VCaP (cell line): ENCODE results near the gene PEAK1.
A peak's percentile ranks its signal among the peaks of the same experiment; 100 is the strongest.

Source experiments
- H3K27ac ChIP-seq: fragments of 450-650 bp; 2 replicates; pipeline ENCODE4 v1.5.1; 2017
- TF ChIP-seq, protein P1 (sequence below): fragments of 450-650 bp; conservative IDR thresholded peaks from 2 replicates; pipeline ENCODE4 v1.5.1; 2017; ENCODE audit warnings: mild to moderate bottlenecking, moderate library complexity

PEAK1 gene

GRCh38 chr15:77426377-77426776 lies 6.5 kb upstream of the PEAK1 start:
- H3K27ac ChIP-seq = no peak overlapping the region
- TF ChIP-seq, protein P1, sequence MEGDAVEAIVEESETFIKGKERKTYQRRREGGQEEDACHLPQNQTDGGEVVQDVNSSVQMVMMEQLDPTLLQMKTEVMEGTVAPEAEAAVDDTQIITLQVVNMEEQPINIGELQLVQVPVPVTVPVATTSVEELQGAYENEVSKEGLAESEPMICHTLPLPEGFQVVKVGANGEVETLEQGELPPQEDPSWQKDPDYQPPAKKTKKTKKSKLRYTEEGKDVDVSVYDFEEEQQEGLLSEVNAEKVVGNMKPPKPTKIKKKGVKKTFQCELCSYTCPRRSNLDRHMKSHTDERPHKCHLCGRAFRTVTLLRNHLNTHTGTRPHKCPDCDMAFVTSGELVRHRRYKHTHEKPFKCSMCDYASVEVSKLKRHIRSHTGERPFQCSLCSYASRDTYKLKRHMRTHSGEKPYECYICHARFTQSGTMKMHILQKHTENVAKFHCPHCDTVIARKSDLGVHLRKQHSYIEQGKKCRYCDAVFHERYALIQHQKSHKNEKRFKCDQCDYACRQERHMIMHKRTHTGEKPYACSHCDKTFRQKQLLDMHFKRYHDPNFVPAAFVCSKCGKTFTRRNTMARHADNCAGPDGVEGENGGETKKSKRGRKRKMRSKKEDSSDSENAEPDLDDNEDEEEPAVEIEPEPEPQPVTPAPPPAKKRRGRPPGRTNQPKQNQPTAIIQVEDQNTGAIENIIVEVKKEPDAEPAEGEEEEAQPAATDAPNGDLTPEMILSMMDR = no peak

DNA sequence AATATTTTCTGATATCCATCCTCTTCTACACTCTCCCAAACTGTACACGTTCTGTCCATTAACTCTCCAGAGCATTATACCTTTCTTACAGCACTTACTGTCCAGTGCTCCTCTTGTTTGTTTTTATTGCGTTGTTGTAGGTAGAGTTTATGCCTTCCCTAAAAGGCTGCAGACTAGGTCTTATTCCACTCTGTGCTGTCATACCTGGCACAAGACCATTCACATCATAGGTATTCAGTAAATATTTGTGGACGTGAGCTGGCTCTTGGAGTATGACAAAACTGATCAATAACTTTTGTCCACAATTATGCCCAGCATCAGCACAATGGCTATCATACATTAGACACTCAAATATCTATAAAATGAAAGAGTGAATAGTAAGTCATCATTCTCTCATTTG lies 5.2 kb upstream of the PEAK1 start:
- H3K27ac ChIP-seq = no peak overlapping the region
- TF ChIP-seq, protein P1 = no peak

DNA sequence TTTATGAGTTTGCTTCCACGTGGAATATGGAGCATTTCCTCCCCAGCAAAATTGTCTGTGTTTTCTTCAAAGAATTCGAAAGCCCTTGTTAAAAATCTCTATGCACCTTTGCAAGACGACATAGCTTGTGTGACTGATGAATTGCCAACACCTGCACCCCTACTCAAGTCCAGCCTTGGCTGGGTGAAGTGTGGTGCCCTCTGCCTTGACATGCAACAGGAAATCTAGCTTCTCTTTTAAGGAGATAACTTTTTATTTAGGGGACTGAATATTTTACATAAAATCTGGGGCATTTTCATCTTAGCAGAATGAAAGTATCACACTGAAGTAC lies 1.4 kb upstream of the PEAK1 start:
- H3K27ac ChIP-seq = peak overlapping the region; percentile 86
- TF ChIP-seq, protein P1 = no peak

DNA sequence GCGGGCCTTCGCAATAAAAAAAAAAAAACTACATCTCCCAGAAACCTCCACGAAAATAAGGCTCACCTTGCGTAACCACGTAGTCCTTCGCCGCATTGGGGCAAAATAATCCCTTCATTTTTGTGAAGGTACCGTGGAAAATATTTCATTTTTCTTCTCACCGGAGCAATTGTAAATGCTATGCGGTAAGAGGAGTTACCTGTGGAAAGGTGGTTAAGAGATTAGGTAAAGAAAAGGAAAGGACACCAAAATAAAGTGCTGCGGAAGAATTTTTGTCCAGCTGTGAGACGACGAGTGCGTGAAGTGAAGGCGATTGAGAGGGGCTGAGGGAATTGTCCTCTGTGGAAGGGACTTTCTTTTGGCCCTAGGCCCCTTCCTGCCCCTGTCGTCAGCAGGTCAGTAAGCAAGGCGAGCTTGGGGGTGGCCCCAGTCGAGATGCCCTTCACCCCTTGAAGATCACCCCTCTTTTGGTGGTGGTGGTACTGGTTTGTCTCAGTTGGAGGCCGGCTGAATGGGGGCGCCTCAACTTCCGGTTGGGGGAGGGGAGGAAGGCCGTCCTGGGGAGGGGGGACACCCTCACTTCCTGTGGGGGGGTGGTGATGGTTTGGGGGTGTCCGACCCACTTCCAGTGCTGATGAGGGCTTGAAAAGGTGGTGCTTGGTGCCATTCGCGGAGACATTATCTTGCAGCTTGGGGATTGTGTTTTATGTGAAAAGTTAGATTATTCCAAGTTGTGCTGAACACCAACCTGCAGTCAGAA lies 886 bp upstream of the PEAK1 start, which contains the start of gene HMG20A:
Gene HMG20A, plus strand, starts transcription at position 279 of the 760 bp plus-strand sequence. CDS start 37,520 bp downstream, outside the sequence.
- H3K27ac ChIP-seq = peak within 1 kb of the TSS; percentile 86
- TF ChIP-seq, protein P1 = no peak

DNA sequence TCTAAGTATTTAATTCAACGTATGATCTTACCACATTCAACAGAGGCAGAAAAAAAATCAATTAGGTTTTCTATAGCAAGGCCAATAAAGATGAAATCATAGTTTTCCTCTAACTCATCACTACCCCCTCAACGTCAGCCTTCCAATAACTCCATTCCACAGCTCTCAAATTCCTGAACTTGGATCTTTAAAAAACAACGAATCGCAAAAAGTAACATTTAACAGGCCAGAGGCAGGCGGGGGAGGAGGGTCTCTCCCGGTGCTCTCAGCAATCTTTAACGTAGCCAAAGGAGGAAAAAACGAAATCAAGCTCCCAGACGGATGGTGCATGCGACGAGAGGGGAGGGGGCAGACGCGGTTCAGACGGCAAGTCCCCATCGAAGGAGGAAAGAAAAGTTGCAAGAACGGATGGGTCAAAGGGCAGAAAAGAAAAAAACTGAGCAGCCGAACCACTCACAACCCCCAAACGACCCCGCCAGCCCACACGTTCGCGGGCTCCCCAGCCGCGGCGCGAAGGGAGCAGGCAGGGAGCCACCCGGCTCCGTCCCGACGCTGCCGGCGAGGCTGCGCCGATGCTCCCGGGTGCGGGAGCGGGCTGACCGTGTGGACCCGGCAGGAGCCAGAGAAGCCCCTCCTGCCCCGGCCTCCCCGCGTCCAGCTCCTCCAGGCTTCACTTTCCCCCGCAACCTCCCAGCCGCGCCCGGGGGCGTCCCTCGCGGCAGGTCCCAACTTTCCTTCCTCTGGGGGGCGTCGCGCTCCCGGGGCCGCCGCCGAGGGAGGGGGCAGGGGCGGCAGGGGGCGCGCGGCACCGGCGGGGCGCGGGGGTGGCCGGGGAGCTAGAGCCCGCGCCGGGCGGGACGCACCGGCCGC lies 703 bp downstream of the PEAK1 start:
- TF ChIP-seq, protein P1 = peak; percentile 29
- peak overlapping the region; percentile 86; the same call in 1 of the 2 replicates for H3K27ac ChIP-seq

DNA sequence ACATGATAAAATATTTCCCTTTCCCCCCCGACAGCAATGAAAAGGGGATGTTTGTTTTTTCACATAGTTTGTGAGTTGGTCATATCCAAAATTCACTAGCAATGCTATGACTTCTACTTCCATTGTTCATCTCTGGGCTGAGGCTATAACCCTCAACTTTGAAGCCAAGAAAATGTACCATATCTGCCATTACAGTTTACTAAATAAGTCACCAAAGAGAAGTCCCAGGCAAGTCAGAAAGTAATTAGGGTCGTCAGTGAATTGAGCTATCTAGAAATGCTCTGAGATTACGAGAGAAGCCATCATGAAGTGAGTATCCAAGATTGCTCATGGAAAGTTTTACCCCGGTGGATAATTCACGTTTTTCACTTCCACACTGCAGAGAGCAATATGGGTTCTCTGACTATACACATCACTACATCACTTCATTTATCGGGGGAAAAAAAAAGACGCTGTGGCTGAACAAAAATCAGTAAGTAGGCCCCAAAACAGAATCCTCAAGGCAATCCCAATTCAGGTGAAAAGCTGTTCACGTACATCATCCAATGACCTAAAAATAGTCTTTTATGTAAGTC lies 1.4 kb downstream of the PEAK1 start:
- TF ChIP-seq, protein P1 = no peak
- no peak overlapping the region for H3K27ac ChIP-seq

DNA sequence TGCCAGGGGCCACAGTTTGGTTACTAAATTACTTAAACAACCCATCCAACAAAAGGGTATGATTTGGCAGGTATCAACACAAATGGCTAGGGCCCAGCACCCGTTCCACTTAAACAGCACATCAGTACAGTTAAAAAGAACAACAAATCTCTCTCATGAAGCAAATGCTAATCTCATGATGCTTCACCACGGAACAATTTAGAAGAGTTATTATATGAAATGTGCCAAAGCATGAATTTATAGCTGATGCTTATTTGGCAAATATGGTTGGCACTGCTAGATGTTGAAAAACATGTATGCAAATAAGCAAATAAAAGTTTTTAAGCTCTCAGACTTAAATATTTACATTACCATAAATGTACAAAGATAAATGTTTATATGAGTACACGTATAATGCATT lies 2.3 kb downstream of the PEAK1 start:
- TF ChIP-seq, protein P1 = no peak
- no peak overlapping the region for H3K27ac ChIP-seq
